Measurements from ENCODE around the gene DERA. TPM values are rescaled to one million over a fixed set of nuclear protein-coding genes. Genes with fewer than 3 reads are reported as not detected.
A peak's percentile ranks its signal among the peaks of the same experiment; 100 is the strongest.

The DERA gene
- total RNA-seq, 1 donor from 2014 or later: 91.2 TPM

DNA sequence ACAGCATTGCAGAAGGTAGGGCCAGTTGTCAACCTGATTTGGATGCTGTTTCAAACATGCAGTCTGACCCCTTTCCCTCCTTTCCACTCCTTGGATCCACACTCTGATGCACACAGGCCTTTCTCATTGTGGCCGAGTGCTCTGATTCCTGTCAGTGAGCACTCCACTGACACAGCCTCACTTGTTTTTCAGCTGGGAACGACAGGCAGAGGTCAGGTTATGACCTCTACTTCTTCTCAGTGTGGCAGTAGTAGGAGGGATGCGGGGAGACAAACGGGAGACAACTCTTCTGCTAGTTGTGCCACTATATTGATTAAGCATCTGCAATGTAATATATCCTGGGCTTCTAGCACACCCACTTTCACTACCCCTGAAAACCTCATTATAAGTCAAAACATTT is 61.8 kb downstream of the DERA start:
- H3K27me3 Mint-ChIP-seq (ENCODE audit: insufficient read depth, low read depth): no peaks in the 10 kb centered on the region
- no peaks in the 10 kb centered on the region for H3K27me3 ChIP-seq
- H3F3A ChIP-seq (ENCODE audit: low read depth): no peaks in the 10 kb centered on the region
- peaks cover 8% of the 10 kb centered on the region for H3K36me3 Mint-ChIP-seq
- H2AFZ ChIP-seq (replicated peaks): no peak overlapping the region
- no peaks in the 10 kb centered on the region for H4K20me1 ChIP-seq (ENCODE audit: low read depth)
- TF ChIP-seq EZH2 (IDR thresholded peaks at IDR 0.05) (no peak), EZH2phosphoT487 (IDR thresholded peaks at IDR 0.05) (no peak)
- TF ChIP-seq, protein P1, sequence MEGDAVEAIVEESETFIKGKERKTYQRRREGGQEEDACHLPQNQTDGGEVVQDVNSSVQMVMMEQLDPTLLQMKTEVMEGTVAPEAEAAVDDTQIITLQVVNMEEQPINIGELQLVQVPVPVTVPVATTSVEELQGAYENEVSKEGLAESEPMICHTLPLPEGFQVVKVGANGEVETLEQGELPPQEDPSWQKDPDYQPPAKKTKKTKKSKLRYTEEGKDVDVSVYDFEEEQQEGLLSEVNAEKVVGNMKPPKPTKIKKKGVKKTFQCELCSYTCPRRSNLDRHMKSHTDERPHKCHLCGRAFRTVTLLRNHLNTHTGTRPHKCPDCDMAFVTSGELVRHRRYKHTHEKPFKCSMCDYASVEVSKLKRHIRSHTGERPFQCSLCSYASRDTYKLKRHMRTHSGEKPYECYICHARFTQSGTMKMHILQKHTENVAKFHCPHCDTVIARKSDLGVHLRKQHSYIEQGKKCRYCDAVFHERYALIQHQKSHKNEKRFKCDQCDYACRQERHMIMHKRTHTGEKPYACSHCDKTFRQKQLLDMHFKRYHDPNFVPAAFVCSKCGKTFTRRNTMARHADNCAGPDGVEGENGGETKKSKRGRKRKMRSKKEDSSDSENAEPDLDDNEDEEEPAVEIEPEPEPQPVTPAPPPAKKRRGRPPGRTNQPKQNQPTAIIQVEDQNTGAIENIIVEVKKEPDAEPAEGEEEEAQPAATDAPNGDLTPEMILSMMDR (IDR thresholded peaks at IDR 0.05): no peak
- H3K9me3 Mint-ChIP-seq: no peaks in the 10 kb centered on the region
- no peak for DNase-seq (ENCODE audit: low spot score)
- H3K4me1 ChIP-seq: no peaks in the 10 kb centered on the region
- peaks cover 7% of the 10 kb centered on the region for H3K4me1 Mint-ChIP-seq
- H3K36me3 ChIP-seq: no peaks in the 10 kb centered on the region
- no peak overlapping the region for H3K4me2 ChIP-seq
- no peaks in the 10 kb centered on the region for H3K79me2 ChIP-seq (ENCODE audit: low read depth)
- no peak overlapping the region for H3K4me3 Mint-ChIP-seq
- H3K27ac ChIP-seq: no peak overlapping the region
- no peaks in the 10 kb centered on the region for H3K9me3 ChIP-seq (ENCODE audit: low read depth)
- H3K27ac Mint-ChIP-seq: peak overlapping the region; percentile 26
- H3K9ac ChIP-seq: no peak overlapping the region
- H3K4me3 ChIP-seq: no peak overlapping the region

DNA sequence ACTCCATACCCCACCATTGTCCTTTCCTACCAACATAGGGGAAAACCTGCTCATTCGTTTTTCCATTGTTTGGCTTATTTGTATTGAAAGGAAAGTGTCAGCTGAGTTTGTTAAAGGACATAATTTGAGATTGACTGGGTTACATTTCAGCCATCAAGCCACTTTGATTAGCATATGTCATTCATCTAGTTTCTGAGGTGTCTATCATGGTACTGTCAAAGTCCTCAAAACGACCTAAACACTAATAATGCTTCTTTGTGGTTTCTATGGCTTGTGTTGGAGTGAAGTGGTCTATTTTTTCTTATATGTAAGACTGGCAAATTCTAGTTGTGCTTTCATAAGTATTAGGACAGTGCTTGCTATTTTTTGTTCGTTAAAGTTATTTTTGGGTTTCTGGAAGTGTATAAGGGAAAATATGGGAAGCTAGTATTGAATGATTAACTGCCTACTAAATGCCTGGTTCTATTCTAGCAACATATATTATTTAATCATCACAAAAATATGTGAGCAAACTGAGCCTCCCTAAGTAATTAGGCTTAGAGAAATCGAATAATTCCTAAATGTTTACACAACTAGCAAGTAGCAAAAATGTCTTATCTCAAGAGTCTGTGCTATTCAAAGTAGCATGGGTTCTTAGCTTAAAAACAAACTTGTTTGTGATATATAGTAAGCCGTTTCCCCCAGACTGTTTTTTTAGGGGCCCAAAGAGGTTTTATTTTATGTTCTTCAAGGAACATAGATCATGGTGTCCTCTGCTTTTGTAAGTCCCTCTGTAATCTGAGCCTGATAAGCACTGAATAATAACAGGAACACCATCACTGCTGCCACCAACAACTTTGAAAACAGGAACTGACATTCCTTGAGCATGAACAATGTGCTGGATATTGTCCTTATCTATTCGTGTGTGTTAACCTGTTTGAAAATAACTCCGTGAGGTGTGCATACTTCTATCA is 67.1 kb downstream of the DERA start:
- Histone ChIP-seq H3K27ac (no peak overlapping the region), H3K4me1 (no peaks in the 10 kb centered on the region), H3K4me3 (no peak overlapping the region), H2AFZ (replicated peaks) (no peak overlapping the region), H3K27me3 (no peaks in the 10 kb centered on the region), H3K9ac (no peak overlapping the region), H4K20me1 (ENCODE audit: low read depth) (no peaks in the 10 kb centered on the region), H3F3A (ENCODE audit: low read depth) (no peaks in the 10 kb centered on the region), H3K36me3 (no peaks in the 10 kb centered on the region), H3K9me3 (ENCODE audit: low read depth) (no peaks in the 10 kb centered on the region), H3K79me2 (ENCODE audit: low read depth) (no peaks in the 10 kb centered on the region), H3K4me2 (no peak overlapping the region)
- TF ChIP-seq EZH2 (IDR thresholded peaks at IDR 0.05): no peak
- Mint-ChIP-seq H3K4me1 (peaks cover 7% of the 10 kb centered on the region), H3K27ac (no peak overlapping the region), H3K9me3 (no peaks in the 10 kb centered on the region), H3K4me3 (no peak overlapping the region), H3K27me3 (ENCODE audit: insufficient read depth, low read depth) (no peaks in the 10 kb centered on the region), H3K36me3 (peaks cover 10% of the 10 kb centered on the region)
- DNase-seq (ENCODE audit: low spot score): no peak

DNA sequence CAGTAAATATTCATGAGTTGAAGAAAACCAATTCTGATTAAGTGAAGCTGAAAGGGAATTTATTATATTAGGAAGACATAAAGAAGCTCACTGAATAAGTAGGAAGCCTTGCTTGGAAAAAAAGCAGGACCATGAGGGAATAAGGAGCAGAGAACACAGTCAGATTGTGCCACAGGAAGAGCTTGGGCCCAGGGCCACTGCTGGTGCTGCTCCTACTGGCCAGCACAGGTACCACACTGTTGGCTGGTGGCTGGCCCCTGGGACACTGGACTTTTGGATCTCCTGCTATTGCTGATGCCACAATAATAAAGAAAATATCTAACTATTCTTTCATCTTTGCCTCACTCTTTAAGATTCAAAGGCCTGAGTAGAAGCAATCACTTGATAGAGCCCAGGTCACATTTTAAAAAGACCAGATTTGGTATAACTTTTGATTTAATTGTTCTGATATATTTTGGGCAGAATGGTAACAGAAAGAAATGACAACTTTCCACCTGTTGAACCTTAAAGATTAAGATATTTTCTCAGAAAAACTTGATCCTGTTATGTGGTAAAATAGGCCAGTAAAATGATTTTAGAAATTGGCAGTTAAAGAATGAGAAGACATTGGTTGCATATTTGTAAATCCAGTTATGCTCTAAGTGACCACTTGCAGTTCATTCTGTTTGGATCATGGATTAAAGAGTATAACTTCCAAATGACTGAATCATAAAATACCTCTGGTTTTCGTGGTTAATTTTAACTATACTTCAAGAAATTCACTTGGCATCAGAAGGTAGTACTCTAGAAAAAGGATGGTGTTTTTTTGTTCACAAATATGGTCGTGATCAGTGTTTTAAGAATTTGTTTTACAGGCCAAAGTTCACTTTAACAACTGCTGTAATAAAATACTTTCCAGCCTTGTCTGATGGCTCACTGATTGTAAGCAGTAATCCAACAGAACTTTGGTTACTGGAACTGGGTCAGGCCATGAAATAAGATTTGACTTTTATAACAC is 68.3 kb downstream of the DERA start:
- Mint-ChIP-seq H3K27ac (no peak overlapping the region), H3K36me3 (peaks cover 17% of the 10 kb centered on the region), H3K4me3 (no peak overlapping the region), H3K9me3 (no peaks in the 10 kb centered on the region), H3K27me3 (ENCODE audit: insufficient read depth, low read depth) (no peaks in the 10 kb centered on the region), H3K4me1 (peaks cover 7% of the 10 kb centered on the region)
- Histone ChIP-seq H3K9ac (no peak overlapping the region), H2AFZ (replicated peaks) (no peak overlapping the region), H3K27me3 (no peaks in the 10 kb centered on the region), H3K4me3 (no peak overlapping the region), H3K27ac (no peak overlapping the region), H3K4me2 (no peak overlapping the region), H3K36me3 (no peaks in the 10 kb centered on the region), H3K9me3 (ENCODE audit: low read depth) (no peaks in the 10 kb centered on the region), H3K79me2 (ENCODE audit: low read depth) (no peaks in the 10 kb centered on the region), H3K4me1 (no peaks in the 10 kb centered on the region), H4K20me1 (ENCODE audit: low read depth) (no peaks in the 10 kb centered on the region), H3F3A (ENCODE audit: low read depth) (no peaks in the 10 kb centered on the region)
- TF ChIP-seq EZH2 (IDR thresholded peaks at IDR 0.05) (no peak), EZH2phosphoT487 (IDR thresholded peaks at IDR 0.05) (no peak)
- TF ChIP-seq, protein P1 (IDR thresholded peaks at IDR 0.05): peak; percentile 63
- DNase-seq (ENCODE audit: low spot score): peak; percentile 36
